HG03064 (cell line): Measurements from ENCODE around the gene MDM4.

ENCODE experiments used
- ATAC-seq: cut with Tn5 transposase; IDR thresholded peaks from one replicate; pipeline ENCODE4 v1.9.1; 2021; ENCODE audit warnings: low read depth; ENCODE audit not compliant: unreplicated experiment

The MDM4 gene

DNA sequence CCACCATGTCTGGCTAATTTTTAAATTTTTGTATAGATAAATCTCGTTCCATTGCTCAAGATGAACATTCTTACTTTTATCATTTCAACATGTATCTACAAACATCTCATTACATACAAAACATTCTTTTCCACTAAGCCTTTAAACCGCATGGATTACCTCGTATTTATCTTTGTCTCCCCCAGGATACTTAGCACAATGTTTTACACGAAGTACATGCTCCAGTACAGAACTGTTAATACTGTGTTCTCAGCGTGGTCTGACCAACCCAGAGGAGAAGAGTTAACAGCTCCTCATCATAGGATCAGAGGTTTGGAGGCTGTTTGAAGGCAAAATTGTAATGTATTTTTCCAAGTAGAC lies 29.0 kb upstream of the MDM4 start:
- ATAC-seq = no peak

DNA sequence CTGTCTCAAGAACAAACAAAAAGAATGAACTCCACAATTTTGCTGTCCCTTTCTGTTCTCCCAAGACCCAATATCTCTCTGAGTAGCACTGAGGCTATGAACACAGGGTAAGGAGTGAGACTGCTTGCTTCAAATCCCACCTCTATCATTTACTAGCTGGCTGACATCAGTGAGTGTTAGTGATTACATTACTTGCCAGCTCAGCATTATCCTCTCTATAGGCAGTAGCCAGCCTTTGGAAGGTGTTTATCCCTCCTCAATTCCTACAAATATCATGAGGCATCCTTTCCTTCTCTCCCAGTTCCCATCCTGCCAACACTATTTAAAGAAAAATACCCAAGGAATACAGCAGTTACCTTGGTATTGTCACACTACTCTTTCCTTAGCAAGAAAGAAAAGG lies 24.6 kb upstream of the MDM4 start:
- ATAC-seq = no peak

DNA sequence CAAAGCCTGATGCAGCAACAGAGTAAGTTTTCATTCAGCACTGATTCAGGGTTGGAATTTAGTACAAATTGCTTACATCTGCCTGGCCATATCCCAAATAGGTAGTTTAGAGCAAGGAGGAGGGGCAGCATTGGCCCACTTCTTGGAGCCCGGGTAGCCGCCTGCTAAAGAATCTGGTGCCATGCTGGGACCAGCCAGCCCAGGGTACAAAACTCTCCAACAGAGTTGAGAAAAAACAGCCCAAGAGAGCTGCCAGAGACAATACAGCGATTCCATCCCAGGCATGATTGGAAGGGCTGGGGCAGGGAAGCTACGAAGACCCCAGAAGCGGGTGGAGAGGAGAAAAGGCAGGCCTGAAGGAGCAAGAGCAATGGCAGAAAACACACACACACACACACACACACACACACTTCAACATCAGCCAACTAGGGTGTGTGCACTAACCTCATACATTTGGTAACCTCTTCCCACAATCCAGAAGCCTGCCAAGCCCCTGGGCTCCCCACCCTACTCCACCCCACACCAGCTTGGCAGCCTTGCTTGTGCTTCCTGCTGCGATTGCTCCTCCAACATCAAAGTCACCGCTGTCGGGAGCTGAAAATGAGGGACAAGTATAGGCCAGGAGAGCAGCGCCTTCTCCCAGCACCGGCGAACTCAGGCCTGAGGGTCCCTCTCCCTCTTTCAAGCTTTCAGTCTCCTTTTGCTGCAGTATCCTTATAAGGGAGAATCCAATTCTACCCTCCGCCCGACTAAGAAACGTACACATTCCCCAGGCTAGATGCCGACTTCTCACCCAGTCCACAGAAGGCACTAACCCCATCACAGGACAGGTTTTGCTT lies 22.8 kb upstream of the MDM4 start:
- ATAC-seq = no peak

DNA sequence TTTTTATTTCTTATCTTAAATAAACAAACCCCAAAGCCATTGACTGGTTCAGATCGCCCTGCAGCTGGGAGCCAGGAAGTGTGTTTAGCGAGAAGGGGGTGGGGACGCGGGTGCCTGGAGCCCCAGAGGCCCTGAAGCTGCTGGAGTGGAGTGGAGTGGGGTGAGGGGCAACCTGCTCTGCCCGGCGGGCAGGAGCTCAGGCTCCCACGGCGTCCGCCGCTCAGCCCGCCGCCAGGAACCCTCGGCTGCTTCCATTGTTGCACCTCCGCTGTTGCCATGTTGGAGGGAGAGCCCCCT lies 22.3 kb upstream of the MDM4 start:
- peak; percentile 41 for ATAC-seq

DNA sequence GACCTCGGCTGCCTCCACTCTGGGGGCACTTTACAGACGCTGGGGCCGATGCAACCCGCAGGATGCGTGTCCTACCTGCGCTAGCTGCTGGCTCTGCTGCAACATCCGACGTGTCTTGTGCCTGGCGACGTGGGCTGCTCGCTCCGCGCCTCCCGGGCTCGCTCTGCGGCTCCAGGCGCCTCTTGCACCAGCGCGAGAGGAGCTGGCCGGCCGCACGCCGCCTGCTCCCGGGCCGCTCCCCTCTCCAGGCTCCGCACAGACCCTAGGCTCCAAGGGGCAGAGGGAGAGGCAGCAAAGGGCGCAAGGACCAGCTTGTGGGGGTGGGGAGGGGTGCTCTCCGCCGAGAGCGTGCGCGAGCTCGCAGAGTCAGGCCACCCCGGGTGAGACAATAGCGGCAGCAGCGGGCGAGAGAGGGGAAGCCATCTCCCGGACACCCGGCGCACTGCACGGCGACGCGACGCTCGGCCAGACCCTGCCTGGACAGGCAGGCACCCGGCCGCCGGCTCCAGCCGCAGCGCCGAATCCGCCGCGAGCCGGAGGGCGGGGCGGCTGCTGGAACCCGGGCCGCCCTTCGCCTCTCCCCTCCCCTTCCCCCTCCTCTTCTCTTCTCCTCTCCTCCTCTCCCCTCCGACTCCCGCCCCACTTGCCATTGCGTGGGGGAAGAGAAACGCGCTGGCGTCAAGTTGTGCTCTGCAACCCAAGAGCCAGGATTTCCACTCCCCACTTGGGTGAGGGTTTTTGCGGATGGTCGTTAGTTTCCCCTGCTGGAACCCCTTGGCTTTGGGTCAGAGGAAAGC lies 21.7 kb upstream of the MDM4 start, which contains the start of gene PIK3C2B:
TSS of gene PIK3C2B (minus strand) at position 525 of the 797 bp plus-strand sequence. CDS start 25,003 bp downstream, outside the sequence.
- ATAC-seq = peak; percentile 40

DNA sequence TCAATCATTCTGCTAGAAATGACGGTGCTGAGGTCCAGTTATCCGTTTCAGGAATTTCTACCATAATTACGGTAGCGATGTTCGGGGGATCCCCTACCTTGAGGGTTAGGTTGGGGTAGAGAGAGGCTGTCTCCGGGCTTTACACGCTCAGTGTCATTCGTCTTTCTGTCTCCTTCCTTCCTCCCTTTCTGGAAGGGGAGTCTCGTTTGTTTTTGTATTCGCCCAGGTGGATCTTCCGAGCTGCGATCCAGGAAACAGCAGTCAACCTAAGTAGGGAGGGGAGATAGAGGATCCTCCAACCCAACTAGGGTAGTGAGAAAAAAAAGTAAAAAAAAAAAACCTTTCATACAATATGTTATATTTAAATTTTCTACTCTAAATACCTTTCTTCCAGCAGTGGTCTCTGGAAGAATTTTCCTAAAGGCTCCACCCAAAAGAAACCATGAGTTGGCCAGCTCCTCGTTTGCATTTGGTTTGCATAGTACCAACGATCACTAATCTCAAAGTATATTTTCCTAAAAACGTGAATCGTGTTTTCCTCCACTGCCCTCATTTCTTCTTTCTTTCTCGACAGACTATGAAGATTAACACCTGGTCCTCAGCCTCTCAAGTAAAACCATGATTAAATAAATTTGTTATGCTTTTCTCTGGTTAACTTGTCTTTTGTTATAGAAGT lies 21.0 kb upstream of the MDM4 start:
- peak; percentile 35 for ATAC-seq

DNA sequence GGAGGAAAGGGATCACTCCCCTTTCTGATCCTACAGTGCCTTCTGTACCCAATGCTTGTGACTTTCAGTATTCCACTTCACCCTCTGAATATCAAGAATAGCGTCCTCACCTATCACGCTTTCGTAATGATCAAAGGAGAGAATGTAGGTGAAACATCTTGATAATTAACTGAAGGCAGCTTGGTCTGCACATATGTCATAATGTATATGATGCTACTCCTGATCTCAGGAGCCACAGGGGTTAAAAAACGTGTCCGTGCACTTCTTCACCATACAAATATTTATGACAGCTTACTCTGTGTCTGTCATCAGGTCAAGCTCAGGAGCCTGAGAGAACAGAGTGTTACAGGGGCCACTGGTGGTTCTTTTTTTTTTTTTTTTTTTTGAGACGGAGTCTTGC lies 20.4 kb upstream of the MDM4 start:
- ATAC-seq = no peak

DNA sequence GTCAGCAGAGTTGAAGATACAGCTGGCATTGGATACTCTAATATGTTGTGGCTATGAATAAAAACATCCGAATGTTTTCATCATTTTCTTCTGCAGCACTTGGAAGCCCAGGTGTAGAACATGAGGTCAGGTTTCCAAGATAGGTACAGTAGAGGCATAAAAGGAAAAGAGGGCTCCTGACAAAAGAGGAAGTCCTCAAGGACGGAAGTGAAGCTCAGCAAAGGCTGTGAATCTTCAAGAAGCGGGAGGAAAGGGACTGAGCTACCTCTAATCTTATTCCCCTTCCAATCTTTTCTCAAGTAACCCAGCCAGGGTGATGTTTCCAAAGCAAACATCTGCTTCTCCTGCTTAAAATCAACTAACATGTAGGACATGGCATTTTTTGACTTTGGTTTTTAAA lies 17.2 kb upstream of the MDM4 start:
- ATAC-seq = no peak

DNA sequence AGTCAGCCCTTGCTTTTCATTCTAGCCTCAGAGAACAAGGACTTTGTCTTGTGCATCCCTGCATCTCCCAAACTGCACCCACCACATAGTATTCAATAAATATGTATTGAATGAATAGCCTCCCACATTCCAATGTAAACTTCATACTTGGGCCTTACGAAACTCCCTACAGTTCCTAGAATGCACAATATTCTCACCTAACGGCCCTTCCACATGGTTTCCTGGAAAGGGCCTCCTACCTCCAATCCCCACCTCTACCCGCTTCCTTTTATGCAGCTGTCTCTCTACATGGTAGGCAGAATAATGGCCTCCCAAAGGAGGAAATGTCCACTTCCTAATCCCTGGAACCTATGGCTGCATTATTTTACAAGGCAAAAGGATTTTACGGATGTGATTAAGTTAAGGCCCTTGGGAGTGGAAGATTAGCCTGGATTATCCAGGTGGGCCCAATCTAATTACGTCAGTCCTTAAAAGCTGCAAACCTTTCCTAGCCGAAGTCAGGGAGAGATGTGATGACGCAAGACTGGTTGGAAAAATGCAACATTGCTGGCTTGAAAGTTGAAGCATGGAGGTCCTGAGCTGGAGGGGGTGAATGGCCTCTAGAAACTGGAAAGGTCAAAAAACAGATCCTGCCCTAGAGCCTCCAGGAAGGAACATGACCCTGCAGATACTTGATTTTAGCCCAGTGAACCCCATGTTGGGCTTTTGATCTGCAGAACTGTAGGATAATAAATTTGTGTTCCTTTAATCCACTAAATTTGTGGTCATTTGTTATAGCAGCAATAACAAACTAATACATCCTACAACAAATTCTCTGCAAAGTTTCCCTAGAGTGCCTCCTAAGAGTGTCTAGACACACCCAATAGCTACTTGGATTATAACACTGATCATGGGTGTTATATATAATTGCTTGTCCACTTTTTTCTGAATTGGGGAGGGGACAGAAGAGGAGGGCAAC lies 16.4 kb upstream of the MDM4 start:
- ATAC-seq = no peak

DNA sequence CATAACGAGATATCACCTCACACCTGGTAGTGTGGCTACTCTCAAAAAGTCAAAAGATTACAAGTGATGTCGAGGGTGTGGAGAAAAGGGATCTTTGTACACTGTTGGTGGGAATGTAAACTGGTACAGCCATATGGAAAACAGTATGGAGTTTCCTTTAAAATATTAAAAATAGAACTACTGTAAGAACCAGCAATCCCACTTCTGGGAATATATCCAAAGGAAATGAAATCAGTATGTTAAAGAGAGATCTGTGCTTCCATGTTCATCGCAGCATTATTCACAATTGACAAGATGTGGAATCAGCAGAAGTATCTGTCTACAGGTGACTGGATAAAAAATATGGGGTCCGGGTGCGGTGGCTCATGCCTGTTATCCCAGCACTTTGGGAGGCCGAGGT lies 14.0 kb upstream of the MDM4 start:
- ATAC-seq = no peak

DNA sequence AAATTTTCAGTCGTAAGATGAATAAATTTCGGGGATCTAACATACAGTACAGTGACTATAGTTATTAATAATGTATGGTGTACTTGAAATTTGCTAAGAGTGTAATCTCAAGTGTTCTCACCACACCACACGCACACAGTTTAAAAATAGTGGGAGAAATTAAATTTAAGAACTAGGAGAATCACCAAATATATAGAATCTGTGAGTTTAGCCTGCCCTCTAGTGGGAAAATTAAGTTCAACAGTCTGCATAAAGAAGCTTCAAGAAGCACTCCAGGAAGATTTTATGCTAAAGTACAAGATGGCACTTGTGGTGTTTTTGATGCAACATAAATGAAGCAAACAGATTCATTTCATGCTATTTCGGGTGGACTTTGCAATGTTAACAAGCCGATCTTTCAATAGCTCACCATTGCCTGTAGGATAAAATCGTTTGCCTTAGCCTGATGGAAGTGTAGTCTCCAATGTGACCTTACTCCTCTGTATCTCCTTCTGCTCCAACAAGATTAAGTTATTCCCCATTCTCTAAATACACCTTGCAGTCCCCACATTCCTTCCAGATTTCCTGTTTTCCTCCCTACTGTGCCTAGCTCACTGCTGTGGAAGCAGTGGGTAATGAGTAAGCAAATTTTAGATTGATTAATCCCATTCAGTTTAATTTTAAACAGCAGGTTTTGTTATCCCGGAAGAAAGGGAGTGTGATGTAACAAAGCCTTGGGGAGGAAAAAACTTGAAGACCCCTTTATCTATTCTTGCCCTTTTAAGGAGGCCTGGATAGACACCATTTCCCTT lies 12.9 kb upstream of the MDM4 start:
- no peak for ATAC-seq

DNA sequence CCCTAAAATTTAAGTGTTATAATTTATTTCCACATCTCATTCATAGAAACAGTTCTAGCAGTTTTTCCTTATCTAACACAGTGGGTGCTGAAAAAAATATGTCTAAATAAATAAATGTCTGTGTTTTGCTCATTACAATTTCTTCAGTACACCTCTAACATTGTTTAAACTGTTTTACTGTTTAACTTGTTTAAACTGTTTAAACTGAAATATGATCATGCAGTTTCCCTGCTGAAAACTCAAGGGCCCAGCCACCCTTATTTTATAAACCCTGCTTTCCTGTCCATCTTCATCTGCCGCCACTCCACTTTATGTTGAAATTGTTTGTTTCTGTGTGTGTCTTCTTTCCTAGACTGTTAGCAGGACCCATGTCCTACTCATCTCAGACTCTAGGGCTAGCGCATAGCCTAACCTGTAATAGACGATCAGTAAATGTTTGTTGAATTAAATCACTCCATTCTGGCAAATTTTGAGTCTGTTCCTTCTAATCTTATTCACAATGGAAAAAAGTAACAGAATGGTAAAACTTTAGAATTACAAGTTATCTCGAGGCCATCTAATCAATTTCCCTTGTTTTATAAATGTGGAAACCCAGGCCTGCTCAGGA lies 12.2 kb upstream of the MDM4 start:
- no peak for ATAC-seq

DNA sequence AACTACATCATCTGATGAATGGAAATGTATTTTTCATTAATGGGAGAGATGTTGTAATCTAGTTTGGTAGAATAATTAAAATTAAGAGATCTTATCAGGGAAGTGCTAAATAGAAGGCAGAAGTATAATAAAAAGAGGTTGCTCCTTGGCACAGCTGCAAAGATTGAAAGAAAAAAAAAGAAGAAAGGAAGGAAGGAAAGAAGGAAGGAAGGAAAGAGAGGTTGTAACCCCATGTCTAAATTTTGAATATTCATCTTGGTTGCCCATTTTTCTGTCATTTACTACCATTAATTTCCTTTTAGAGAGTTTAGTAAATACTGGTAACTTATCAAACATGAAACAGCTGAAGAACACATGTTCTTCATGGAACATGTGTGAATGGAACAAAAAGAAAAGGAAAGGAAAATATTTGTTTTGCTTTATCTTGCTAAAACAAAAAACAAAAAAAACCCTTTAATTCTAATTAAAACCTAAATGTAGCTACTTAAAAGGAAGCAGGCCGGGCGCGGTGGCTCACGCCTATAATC lies 10.5 kb upstream of the MDM4 start:
- ATAC-seq = no peak

DNA sequence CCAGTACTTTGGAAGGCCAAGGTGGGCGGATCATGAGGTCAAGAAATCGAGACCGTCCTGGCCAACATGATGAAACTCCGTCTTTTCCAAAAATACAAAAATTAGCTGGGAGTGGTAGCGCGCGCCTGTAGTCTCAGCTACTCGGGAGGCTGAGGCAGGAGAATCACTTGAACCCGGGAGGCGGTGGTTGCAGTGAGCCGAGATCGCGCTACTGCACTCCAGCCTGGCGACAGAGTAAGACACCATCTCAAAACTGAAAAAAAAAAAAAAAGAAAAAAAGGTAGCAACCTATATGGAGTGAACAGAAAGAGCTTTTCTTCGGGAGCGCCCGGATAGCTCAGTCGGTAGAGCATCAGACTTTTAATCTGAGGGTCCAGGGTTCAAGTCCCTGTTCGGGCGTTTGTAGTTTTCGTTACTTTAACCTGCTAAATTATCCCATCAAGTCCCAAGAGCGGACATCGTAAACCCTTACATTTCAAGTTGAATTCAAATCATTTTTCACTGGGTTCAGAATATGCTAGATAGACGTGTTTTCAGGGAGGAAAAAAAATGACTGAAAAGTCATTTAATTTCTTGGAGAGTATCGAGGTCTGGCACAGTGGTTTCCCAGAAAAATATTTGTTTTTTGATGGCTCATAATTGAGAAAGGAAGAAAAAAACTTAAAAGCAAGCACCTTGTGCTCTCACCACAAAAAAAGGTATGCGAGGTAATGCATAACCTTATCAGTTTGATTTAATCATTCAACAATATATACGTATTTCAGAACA lies 9.8 kb upstream of the MDM4 start:
- peak; percentile 64 for ATAC-seq

DNA sequence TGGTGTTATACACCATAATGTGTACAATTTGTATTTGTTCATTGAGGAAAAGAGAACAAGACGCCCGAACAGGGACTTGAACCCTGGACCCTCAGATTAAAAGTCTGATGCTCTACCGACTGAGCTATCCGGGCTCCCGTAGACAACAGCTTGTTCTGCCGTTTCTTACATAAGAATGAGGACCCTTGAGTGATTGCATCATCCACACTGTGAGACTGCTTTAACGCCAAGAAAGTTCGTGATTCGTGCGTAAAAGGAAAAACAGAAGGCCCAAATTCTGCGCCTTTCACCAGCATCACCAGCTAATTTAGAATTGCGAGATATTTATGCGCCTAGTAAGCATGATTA lies 9.3 kb upstream of the MDM4 start:
- ATAC-seq = peak; percentile 61

DNA sequence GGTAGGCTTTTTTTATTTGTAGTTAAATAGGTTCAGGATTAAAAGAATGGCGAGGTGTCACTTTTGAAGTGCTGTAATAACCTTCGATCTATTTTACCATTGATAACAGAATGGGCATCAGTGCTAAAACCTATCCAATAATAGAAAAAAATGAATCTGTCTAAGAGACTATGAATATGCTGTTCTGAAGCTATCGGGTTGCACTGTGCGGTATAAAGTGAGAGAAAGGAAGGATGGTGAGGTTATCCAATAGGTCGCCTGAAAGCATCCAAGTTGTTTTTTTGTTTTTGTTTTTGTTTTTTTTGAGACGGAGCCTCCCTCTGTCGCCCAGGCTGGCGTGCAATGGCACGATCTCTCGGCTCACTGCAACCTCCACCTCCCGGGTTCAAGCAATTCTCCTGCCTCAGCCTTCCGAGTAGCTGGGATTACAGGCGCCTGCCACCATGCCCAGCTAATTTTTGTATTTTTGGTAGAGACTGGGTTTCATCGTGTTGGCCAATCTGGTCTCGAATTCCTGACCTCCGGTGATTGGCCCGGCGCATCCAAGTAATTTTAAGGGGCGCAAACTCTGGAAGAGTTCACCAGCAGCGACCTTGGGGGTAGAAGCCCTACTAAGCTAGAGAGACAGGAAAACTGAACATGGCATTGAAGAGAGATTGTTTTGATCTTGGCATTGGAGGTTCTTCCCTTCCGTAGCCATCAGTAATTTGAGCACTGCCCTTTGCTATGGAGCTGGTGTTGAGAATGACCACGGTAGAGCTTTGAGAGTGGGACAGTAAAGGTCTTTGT lies 8.7 kb upstream of the MDM4 start:
- ATAC-seq = no peak

DNA sequence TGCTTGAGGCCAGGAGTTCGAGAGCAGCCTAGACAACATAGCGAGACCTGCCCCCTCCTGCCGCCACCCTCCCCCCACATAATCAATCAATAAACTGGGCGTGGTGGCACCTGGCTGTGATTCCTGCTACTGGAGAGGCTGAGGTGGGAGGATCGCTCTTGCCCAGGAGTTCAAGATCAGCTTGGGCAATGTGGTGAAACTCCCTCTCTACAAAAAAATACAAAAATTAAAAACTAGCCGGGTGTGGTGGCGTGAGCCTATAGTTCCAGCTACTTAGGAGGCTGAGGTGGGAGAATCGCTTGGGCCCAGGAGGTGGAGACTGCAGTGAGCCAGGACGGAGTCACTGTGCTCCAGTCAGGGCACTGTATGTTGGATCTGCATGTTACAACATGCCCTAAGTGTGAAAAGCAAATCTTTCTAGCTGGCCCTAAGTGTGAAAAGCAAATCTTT lies 7.0 kb upstream of the MDM4 start:
- ATAC-seq = no peak
